ENCODE data around the gene ZNF423. TPM values are rescaled to one million over a fixed set of nuclear protein-coding genes. Genes with fewer than 3 reads are reported as not detected.
"Not testable (repeated sequence)": the region's sequence is repeated elsewhere in the genome, so short reads cannot be mapped to it uniquely, and the experiment has no call there.

The ZNF423 gene
- total RNA-seq, 1 donor, result 0.81 TPM

- DNase-seq (ENCODE audit: low read depth in 2 of 3, low spot score in 2 of 3), result not testable (repeated sequence)
Observed at GRCh38 chr16:49506058-49507013, 349.6 kb downstream of the ZNF423 start.

- no peak for DNase-seq (ENCODE audit: low read depth in 2 of 3, low spot score in 2 of 3)
Observed at GRCh38 chr16:49505556-49505955, 350.4 kb downstream of the ZNF423 start.

- DNase-seq (ENCODE audit: low read depth in 2 of 3, low spot score in 2 of 3), result no peak
Observed at GRCh38 chr16:49504626-49505025, 351.3 kb downstream of the ZNF423 start.

- no peak for DNase-seq (ENCODE audit: low read depth in 2 of 3, low spot score in 2 of 3)
Observed at GRCh38 chr16:49504023-49504364, 351.9 kb downstream of the ZNF423 start.

- peak in 2 of 3 donors; percentile 69 to 87 for DNase-seq (ENCODE audit: low read depth in 2 of 3, low spot score in 2 of 3)
Observed at GRCh38 chr16:49503256-49504022, 352.5 kb downstream of the ZNF423 start.

- DNase-seq (ENCODE audit: low read depth in 2 of 3, low spot score in 2 of 3), result no peak
Observed at GRCh38 chr16:49502136-49502881, 353.6 kb downstream of the ZNF423 start.

GRCh38 chr16:49499869-49500610, 355.9 kb downstream of the ZNF423 start:
- DNase-seq (ENCODE audit: low read depth in 2 of 3, low spot score in 2 of 3), result no peak

GRCh38 chr16:49499414-49499785, 356.5 kb downstream of the ZNF423 start:
- DNase-seq (ENCODE audit: low read depth in 2 of 3, low spot score in 2 of 3), result no peak

- no peak for DNase-seq (ENCODE audit: low read depth in 2 of 3, low spot score in 2 of 3)
Observed at GRCh38 chr16:49498666-49499413, 357.1 kb downstream of the ZNF423 start.

- no peak for DNase-seq (ENCODE audit: low read depth in 2 of 3, low spot score in 2 of 3)
Observed at GRCh38 chr16:49498264-49498663, 357.6 kb downstream of the ZNF423 start.

- no peak for DNase-seq (ENCODE audit: low read depth in 2 of 3, low spot score in 2 of 3)
Observed at GRCh38 chr16:49497466-49497865, 358.4 kb downstream of the ZNF423 start.

- no peak for DNase-seq (ENCODE audit: low read depth in 2 of 3, low spot score in 2 of 3)
Observed at GRCh38 chr16:49496656-49497055, 359.3 kb downstream of the ZNF423 start.

- no peak for DNase-seq (ENCODE audit: low read depth in 2 of 3, low spot score in 2 of 3)
Observed at GRCh38 chr16:49495596-49496355, 360.1 kb downstream of the ZNF423 start.

- DNase-seq (ENCODE audit: low read depth in 2 of 3, low spot score in 2 of 3), result no peak
Observed at GRCh38 chr16:49494891-49495566, 360.9 kb downstream of the ZNF423 start.

- no peak for DNase-seq (ENCODE audit: low read depth in 2 of 3, low spot score in 2 of 3)
Observed at GRCh38 chr16:49494474-49494873, 361.4 kb downstream of the ZNF423 start.

GRCh38 chr16:49493836-49494235, 362.1 kb downstream of the ZNF423 start:
- no peak for DNase-seq (ENCODE audit: low read depth in 2 of 3, low spot score in 2 of 3)

GRCh38 chr16:49492896-49493626, 362.9 kb downstream of the ZNF423 start:
- no peak for DNase-seq (ENCODE audit: low read depth in 2 of 3, low spot score in 2 of 3)

Data from hematopoietic multipotent progenitor cell (in vitro differentiated cells).